Melanocyte of skin (primary cell): ENCODE results near the gene PDE10A. TPM values are rescaled to one million over a fixed set of nuclear protein-coding genes. Genes with fewer than 3 reads are reported as not detected.

Experiments
- small RNA-seq, 2 donors: library from RNA; depleted of rRNA; stranded (forward); fragments of <200 nt; gene quantifications; one replicate each; pipeline ENCODE3, GENCODE V24; 2012
- total RNA-seq, 2 donors: library from RNA; depleted of rRNA; stranded (reverse); fragments of >200 nt; gene quantifications; 2 replicates each; pipeline ENCODE4 v1.2.3, GENCODE V29; 2012

Gene PDE10A
- total RNA-seq: 100 to 1,000 TPM; 285 to 315 TPM

DNA sequence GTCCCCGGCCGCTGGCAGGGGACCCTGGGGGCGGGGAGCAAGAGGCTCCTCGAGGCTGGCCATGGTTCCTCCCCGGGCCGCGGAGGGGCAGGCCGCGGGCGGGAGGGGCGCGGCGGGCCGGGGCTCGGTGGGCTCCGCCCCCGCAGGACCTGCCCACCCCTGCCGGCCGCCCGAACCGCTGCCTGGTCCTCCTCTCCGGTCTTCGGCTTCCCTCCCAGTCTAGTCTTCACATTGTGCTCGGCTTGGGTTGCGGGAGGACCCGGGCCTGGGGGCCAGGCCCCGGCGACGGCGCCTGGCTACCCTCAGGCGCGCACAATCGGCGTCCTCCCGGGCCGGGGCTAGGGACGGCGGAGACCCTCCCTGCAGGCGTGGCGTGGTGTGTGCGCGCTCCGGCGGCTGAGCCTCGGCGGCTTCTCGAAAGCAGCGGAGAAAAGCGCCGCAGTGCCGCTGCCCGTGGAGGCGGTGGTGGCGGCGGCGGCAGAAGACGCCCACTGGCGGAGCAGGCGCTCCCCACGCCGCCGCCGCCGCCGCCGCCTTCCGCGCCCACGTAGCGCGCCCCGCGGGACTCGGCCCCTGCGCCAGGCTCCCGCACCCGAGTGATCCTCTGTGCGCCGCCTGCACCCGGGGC, at the start of gene PDE10A:
PDE10A (minus strand) TSS at position 493 of the 628 bp plus-strand sequence; CDS start at position 63, 430 bp downstream.

DNA sequence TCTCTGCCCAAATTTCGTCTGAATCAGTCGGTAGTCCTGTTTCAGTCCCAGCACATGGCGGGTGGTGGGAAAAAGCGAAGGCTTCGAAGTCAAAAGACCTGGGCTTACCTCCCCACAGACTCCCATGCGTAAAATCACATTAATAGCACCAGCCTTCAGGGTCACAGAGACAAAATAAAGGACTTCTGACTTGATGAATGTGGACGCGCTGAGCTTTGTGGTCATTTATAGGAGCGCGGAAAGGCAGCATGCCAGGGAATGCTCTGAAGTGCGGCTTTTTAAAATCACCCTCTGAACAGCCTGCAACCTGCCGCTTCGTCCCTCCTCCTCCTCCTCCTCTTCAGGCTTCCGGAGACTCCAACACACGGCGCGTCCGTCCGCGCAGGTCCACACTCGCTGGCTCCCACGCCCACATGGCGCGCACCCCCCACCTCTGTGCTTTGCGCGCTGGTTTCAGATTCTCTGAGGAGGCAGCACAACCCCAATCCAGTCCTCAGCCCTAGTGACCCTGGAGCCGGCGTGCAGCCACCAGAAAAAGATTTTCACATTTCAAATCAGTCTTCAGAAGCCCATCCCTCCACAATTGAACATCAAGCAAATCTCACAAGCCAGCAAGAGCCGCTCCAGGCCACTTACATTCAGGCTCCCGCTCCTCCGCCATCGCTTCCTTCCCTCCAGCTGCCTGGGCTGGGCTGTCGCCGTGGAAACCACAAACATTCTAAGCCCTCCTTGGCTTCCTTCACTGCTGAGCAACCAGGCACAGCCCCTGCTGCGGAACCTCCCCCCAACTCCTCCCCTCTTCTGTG, 353.9 kb downstream of the PDE10A start, which contains the start of gene C6orf118:
C6orf118 (minus strand) TSS at position 680 of the 806 bp plus-strand sequence; CDS start at position 661, 19 bp downstream.

Small RNA genes lying within 50 kb of the gene (small RNA-seq; reads per million reads assigned to genes)
- 0 reads per million in 2 donors for gene RNA5SP226
